HG02885 (cell line): ENCODE data around the gene APP.

Experiments
- ATAC-seq: cut with Tn5 transposase; IDR thresholded peaks from one replicate; pipeline ENCODE4 v1.9.1; 2021; ENCODE audit warnings: mild to moderate bottlenecking; ENCODE audit not compliant: unreplicated experiment, poor library complexity

APP gene

DNA sequence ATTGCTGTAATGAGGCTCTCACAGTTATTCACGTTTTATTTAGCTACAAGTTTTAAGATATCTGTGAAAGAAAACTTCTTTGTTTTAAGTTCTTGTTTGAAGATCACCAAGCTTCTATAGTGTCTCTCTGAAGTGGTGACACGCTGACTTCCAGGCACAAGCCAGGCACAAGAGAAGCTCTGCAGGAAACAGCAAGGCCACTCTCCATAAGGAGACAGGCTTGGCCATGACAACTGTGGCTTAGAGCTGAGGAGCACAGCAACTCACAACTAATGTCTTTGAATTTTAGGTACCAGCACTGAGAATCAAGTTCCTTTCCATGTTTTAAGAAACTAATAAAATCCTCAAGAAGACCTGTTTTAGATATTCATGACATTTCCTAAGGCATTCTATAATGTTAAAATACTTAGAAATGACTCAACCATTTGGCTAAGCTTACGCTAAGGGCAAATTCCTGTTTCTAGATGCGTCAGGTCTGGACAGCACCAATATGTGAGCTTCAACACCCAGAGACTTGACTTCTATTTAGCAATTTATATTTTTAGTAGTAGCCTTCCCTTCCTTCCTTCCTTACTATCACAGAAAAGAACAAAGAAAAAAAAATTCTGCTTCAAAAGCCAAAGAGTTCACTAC lies 40.2 kb downstream of the APP start:
- no peak for ATAC-seq

DNA sequence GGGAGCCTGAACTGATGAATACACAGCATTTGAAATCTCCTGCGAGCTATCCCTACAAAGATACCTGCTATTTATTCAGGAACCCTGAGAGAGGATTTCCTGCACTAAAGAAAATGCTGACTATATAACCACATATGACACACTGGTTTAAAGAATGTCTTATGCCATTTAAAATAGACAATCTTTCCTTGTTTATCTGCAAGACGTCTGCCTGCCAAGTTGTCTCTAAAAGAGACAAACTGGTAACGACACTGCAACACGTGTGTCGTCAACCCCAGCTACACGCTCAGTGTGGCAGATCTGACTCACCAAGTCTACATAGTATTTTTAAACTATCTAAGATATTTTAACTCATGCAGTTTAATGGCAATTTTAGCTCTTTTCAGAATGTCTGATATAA lies 42.7 kb downstream of the APP start:
- ATAC-seq, result no peak

DNA sequence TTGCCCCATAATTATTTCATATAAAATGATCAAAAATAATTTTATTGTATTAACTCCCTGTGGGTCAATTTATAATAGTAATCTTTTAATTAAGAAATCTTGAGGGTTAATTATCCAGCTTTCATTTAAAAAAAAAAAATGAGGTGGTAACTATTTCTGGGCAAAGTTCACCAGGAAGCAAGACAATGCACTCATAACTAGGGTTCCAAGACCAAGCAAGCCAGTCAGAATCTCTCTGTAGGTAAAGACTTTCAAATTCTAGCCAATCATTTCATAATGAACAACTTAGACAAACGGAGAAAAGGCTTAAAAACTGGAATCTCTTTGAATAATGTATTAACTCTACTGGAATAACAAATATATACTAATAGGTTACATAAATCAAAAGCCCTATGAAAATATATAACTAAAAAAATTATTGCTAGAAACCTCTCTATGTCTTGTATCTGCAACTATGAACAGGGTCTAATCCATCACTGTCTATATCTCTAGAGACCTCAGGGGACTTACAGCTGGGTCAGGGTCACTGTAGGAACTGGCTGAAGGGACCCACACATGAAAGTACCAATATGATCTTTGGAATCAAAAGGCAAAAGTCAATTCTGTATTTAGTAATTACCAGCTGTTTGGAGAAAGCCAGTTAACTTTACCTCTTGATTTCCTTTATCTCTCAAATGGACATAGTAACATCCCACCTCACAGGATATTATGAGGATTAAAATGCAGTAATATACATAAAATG lies 43.3 kb downstream of the APP start:
- no peak for ATAC-seq

DNA sequence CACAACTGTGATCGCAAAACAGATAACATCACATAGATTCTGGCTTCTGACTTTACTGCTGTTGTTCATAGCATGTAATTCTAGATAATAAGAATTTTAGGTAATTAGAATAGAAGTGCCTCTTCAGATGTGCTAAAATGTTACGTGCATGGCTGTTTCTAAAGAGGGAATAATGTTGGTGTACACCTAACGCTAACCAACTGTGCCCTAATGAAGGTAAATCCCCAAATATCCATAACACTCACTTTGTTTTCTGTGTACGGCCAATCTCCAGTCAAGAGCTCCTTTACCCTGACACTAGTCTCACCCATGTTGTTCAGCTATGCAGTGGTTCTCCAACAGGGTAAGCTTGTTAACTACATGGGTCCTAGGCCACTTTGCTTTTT lies 44.4 kb downstream of the APP start:
- ATAC-seq, result no peak

DNA sequence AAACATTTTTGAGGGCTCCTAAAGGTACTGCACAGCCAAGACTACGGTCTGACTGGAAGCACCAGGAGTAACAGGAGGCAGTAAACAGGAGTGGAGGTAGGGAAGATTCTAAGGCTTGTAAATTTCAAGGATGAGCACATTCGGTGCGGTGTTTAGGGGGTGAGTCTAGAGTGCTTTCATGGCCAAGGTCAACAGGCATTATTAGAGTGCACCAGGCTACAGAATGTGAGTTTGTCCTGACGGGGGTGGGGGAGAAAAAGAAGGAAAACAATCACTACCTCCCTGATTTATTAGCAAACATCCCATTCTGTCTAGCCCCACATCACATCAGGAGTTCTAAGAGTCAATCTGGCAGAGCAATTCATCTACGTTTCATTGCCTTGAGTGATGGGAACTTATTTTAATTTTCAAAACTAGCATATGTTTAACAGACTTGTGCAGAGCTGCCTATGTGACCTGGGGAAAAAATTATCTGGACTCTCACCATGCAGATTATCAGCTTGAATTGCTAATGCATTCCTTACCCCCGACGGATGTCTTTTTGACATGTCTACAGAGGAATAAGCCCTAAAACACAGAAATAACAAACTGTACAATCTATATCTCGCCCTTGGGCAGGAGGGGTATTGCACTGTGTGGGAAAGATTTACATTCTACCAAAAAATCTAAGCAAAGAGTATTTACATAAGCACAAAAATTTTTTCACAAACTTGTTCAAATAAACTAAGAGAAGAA lies 45.0 kb downstream of the APP start:
- no peak for ATAC-seq

DNA sequence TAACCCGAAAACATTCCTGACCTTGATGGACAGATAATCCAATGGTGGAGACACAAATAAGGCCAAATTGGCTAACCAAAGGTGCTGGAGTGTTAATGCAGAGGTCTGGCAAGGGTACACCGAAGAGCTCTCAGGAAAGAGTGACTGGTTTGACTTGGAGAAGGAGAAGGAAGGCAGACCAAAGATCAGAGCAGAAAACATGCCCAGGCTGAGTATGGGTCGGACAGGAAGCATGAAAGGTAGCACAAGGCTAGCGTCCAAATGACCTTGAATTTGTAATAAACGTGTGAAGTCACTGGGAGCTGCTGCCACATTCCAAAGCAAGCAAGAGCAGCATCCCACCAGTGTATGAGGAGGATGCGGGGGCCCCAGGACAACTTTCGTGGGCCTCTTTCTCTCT lies 45.7 kb downstream of the APP start:
- no peak for ATAC-seq

DNA sequence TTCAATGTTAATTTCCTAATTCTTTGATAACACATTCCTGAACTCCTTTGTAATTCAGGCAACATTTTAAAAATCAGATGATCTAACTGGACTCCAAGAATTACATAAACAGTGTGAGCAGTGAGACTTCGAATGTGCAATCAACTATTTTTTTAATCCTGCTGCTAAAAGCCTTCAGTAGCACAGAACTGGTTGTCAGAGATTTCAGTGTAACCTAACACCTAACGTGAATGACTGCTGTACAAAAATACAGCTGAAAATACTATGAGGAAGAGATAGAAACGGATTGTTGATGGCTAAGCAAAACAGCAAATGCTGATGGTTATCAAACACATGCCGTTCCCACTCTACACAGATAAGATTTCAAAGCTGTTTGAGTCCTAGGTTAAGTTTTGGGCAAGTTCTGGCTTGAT lies 46.1 kb downstream of the APP start:
- ATAC-seq, result no peak

DNA sequence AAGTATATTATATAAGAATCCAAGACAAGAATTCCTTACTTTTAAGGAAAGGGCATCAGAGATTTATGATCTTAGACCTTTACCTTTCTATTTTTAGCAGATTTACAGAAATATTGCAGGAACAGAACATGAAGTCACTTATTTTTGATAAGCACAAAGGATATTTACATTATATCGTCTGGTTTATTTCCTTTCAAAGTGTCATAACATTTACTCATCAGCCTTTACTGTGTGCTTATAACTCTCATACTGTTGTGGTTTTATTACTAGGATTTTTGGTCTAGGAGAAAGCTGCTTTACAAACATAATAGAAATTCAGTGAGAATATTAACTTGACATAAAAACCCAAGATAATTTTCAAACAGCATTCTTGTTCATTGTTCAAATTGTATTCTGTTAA lies 47.6 kb downstream of the APP start:
- ATAC-seq, result no peak

DNA sequence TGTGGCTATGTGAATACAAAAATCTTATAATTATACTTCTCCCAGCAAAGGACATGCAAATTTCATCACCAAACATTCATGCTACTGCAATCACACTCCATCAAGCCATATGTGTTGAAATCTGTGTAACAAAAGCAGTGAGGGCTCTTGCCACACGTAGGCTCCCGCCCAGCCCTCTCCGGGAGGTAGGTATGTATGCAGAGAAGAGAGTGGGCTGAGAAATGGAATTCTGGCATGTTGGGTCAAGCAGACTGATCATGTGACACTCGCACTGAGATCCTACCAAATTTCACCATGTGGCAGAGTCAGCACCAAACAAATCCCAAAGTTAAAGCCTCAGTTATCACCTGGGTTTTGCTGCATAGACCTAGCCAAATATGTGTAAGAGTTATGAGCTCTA lies 49.7 kb downstream of the APP start:
- no peak for ATAC-seq

DNA sequence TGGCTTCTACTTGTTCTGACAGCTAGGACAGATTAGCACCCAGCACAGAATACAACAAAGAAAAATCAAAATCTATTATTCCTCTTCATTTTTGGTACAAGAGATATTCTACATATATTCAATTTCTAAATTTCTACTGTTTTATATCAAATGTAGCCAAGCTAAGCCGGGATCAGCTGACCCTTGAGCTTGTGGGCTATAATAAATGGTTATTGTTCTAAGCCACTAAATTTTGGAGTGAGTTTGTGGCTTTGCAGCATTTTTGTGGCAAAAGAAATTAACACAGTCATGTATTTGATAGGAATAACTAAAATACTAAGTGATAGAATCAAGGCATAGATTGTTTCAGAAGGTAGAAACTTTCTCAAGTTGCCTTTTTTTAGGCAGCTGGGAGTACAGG lies 50.7 kb downstream of the APP start:
- ATAC-seq, result no peak

DNA sequence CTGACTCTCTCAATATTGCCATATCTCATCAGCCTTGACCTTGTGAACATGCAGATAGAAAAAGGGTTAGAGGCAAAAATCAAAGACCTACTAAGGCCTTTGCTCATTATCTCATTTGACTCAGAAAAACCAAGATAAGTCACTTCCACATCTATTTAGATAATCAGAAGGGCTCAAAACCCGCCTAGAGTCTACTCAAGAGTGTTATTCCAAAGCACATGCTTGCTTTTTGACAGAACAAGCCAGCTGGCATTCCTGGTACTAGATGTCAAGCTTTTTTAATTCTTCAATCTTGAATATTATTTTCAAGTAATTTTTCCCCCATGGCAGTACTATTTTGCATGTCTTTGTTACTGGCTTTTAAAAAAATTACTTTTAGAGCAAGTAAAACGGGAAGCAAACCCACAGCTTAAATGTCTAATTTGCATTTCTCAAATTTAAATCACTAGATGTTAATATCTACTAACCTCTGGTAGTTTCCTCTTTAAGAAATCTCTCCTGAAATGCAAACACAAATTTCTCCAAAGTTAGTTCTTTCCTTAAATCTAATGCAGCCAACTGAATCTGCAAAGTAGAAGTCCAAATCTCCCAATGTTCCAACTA lies 51.5 kb downstream of the APP start:
- no peak for ATAC-seq

DNA sequence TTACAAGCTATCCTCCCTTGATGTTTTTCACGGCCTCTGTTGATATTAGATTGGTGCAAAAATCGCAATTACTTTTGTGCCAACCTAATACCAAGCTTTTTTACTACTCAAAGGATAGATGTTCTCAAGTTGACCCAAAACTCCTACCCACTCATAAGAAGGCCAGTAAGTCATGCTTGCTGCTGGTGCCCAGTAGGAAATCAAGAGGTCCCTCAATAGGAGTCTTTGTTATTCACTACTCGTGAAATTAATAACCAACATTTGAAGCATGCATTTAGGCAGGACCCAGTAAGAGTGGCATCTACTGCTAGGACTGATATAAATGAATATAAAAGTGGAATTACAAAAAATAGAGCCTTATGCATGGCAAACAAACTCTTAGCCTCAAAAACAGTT lies 52.6 kb downstream of the APP start:
- no peak for ATAC-seq

DNA sequence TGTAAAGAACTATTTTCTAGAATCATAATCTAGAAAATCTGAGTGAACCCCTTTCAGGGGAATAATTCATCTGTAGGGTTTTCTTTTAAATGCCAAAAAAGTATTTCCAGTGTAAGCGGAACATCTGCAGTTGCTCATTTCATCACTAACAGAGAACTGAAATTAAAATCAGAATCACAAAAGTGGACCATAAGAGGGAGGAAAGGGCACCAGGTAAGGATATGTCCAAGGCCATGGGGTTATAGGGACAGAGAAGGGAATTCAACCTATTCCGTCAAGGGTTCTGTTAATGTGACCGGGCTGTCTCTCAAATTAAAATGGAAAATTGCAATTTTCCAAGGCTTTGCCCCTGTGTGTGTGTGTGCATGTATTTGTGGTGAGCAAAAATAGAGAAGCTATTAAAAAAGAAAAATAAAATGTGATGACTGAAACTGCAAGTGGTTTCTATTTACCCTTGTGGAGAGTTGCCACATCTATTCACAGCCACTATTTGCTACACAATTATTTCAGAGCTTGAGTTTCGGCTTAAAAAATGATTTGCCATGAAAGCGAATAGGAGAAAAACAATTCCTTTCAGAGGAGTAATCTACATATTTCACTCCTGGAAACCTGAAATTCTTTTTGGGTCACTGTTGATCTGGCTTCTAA lies 53.1 kb downstream of the APP start:
- no peak for ATAC-seq

DNA sequence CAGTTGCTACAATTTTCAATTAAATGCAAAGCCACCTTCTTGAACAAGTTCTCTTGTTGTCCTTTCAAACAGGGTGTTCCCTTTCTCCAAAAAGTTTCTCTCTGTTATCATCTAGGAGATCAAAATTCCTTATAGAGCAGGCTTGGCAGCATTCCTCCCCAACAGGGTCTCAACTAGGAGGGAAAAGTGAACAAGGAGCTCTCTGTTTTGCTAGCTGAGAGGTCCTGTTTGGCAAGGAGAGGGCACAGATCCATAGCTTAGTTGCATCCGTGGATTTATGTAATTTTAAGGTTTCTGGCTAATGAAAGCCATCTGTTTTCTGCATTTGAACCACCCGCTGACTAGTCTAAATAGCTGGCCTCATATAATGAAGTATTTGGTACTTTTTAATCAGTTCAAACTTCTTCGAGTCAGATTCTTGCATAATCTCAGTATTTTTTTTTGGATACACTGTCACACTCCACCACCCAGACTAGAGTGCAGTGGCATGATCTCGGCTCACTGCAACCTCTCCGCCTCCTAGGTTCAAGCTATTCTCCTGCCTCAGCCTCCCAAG lies 54.0 kb downstream of the APP start:
- ATAC-seq, result no peak

DNA sequence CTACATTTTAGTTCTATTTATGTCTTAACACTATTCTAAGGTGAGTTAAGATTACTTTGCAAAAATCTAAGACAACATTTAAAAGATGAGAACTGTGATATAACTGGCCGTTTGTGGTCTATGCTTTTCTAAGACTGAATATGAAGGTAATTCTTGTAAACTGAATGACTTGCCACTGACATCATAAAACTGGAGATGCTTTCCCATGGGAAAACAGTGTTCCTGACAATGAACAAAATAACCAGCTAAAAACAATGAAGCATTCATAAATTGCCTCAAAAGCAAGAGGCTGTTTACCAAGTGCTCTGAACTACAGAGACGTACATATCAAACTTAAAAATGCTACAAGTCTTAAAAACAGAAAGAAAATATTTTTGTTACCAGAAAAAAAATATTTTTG lies 54.7 kb downstream of the APP start:
- ATAC-seq, result no peak

DNA sequence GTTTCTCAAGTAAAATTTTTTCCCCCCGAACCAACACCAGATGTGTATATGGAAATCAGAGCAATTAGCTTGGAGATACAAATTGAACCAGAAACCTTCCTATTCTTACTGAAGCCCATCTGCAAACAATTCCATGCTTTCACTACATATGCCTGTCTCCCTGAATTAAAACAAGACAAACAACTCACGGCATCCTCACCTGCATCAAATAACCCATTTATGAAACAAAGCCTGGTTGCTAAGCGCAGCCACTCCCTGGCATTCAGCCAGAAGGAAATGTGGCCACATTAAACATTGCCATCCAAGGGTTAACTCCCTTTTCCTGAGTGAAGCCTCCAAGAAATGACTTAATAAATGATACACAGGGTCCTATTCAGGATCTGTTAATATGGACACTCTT lies 55.3 kb downstream of the APP start:
- ATAC-seq, result no peak

DNA sequence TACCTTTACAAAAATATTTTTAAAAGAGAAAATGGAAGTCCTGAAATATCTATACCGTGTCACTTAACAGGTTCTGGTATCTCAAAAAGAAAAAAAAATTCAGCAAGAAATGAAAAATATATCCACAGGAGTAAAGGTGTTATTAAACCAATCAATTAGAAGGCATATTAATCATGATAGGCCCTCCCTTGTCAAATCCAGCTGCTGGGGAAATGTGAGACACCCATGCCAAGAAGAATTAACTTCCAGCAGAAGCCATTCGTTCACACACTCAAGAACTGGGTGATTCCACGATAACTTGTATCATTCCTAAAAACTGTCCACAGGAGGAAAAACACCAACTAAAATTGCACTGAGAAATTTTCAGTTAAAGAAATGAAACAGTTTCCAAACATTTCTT lies 57.6 kb downstream of the APP start:
- ATAC-seq, result no peak

DNA sequence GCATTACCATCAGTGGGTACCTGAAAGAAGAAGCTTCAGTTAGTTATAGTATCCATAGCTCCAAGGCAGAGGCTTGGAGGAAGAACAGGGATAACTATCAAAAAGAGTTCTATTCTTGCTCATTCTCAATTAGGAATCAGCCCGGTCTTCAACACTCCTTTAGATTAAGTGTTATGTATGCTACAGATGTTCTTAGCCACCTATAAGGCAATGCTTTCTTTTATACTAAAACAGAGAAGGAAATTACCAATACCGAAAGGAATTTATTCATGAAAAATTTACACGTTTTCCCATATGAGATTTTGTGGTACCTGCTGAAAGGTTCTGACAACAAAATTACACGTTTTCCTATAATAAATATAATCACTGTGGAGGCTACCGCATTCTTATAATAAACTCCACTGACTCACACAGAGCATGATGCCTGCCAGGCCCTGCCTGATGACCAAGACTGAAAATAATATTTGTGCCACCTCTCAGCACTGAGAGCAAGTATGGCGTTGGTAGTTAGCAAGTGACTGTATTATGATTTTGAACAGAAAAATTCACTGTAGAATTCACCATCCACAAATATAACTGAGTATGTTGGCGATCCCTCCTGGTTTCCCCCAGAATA lies 58.3 kb downstream of the APP start:
- no peak for ATAC-seq

DNA sequence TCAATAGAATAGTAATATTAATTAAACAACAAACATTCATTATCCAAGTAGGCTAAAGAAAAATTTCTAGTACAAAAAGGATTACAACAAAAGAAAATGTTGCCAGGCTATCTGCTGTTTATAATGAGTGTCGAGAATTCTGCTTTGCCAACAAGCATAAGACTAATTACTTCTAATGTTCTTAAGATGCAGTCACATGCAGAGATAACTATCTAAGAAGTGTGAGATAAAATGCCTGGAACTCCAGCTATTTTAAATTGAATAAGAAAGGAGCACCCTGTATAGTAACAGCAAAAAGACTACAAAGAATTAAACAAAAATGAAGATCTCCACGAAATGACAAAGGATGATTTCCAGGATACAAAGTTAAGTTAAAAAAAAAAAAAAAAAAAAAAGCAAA lies 59.9 kb downstream of the APP start:
- ATAC-seq, result no peak

DNA sequence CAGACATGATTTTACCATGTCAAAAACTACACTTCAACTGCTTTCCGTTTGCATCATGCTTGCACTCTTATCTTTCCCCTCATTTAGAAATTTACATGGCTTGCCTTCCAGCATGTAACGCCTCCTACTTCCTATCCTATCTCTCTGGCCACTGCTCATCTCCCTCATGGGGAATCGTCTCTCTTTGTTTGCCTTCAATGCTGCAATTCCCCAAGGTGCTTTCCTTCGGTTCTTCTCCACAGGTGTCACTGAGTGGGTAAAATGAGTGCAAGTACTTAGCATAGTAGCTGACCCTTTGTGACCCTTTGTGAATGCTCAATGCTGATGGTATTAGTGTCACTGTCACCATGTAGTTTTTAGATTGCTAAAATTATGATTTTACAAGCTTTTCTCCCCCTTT lies 63.1 kb downstream of the APP start:
- no peak for ATAC-seq
